MG63 (cell line): Measurements from ENCODE around the gene GTF2F1. TPM values are rescaled to one million over a fixed set of nuclear protein-coding genes. Genes with fewer than 3 reads are reported as not detected.

Experiments used
- DNase-seq: peaks from one replicate; pipeline ENCODE4 v3.0.0-alpha.2; 2020
- H3K27me3 ChIP-seq: fragments of 250-450 bp; sonication (Bioruptor Pico); 2 replicates; pipeline ENCODE4 v1.5.1; 2020; ENCODE audit warnings: mild to moderate bottlenecking, moderate library complexity
- H3K36me3 ChIP-seq: fragments of 250-450 bp; sonication (Bioruptor Pico); 2 replicates; pipeline ENCODE4 v1.5.1; 2020; ENCODE audit warnings: mild to moderate bottlenecking, moderate library complexity
- H3K4me3 ChIP-seq: fragments of 250-450 bp; sonication (Bioruptor Pico); 2 replicates; pipeline ENCODE4 v1.5.1; 2020; ENCODE audit warnings: mild to moderate bottlenecking, moderate library complexity
- H3K9me3 ChIP-seq: fragments of 250-450 bp; sonication (Bioruptor Pico); 2 replicates; pipeline ENCODE4 v1.5.1; 2020; ENCODE audit warnings: mild to moderate bottlenecking, moderate library complexity
- total RNA-seq: library from RNA; depleted of rRNA; stranded (reverse); fragments of >200 nt; shearing (Covaris generic); gene quantifications from 2 replicates; pipeline ENCODE4 v1.2.3, GENCODE V29; 2014; ENCODE audit warnings: low replicate concordance

The GTF2F1 gene
- total RNA-seq, 1 experiment from 2014 or later, result 49.5 TPM

DNA sequence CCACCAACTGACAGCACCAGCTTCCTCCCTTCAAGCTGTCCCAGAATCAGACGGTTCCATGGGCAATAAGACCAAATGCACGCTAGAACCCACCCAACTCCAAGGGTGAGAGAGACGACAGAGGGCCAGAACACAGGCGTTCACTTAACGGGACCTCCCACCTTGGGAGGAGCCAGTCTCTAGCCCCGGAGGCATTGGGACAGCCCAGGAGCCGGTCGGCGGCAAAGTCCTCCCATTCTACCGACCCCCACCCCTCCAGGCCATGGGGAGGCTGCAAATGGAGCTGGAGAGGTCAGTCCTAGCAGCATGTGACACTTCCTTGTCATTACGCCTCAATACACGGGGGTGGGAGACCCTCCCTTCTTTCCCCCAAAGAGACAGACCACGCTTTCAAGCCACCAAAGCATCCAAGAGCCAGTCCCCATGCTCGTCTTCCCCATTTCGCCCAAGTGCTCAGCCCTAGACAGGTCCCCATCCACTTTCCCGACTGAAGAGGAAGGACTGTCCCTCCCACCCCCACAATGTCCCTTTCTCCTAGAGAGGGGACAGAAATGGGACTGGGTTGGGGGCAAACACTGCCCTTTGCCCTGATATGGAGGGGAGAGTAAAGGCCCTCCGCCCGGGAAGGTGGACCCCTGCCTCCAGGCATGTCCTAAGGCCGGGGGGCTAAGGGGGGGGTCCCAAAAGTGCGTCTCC is 30.7 kb upstream of the GTF2F1 start:
- peak overlapping the region; percentile 68 for H3K4me3 ChIP-seq
- 0 out of 2 replicates have a peak, but pooled peaks cover 3% of the 10 kb centered on the region for H3K9me3 ChIP-seq
- H3K27me3 ChIP-seq, result no peaks in the 10 kb centered on the region
- H3K36me3 ChIP-seq, result peaks cover 21% of the 10 kb centered on the region
- DNase-seq, result peak; percentile 37

DNA sequence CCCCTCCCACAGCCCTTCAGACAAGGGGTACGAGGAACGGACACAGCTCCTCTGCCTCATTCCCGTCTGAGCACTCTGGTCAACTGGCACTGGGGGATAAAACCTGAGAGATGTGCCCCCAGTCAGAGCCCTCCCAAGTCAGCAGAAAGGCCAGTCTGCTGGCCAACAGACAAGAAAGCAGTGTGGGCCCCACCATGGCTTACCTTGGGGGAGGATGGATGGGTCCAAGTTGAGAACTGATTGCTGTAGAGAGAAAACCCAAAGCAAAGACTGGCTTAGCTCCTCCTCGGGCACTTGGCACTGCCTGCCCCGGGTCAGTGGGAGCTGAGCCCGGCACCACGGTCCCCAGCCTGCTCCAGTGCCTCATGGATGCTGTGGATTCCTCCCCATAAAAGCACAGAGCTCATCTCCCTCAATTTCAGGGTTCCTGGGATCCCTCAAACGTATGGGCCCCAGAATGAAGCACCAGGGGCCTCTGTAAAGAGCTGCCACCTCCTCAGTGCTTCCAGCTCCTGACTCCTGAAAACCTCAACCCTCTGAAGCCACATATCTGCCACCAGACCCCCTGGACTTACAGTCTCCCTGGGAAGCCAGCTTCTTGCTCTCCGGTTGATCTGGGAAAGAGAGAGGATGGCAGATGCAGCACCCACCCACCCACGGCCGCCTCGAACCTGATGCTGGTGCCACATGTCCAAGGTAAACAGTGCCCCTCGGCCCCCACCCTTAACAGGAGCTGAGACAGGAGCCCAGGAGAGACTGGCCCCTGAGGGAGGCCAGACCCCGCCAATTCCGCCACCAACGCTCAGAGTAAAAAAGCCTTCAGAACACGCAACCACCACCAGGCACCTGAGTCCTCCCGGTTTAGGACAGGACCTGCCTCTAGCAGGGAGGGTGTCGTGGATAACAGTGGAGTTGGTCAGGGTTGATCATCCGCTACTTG is 28.4 kb upstream of the GTF2F1 start:
- Histone ChIP-seq H3K27me3 (no peaks in the 10 kb centered on the region), H3K36me3 (peaks cover 37% of the 10 kb centered on the region), H3K4me3 (no peak overlapping the region), H3K9me3 (0 out of 2 replicates have a peak, but pooled peaks cover 3% of the 10 kb centered on the region)
- DNase-seq, result no peak

DNA sequence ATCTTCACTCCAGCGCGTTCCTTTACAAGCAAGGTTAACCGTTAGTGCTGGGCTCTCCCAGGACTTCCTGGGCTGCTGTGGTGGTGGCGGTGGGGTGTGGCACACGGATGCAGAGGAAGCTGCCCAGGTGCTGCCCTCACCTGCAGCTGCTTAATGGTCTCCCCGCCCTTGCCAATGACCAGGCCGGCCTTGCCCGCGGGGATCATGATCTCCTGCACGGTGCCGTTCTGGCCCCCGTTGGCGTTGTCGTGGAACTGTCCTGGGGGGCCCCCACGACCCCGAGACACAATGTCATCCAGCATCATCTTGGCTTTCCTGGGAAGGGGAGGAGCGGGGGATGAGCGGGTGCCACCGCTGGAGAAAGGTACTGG is 25.6 kb upstream of the GTF2F1 start:
- Histone ChIP-seq H3K27me3 (no peaks in the 10 kb centered on the region), H3K9me3 (no peaks in the 10 kb centered on the region), H3K4me3 (no peak overlapping the region), H3K36me3 (peaks cover 42% of the 10 kb centered on the region)
- no peak for DNase-seq

DNA sequence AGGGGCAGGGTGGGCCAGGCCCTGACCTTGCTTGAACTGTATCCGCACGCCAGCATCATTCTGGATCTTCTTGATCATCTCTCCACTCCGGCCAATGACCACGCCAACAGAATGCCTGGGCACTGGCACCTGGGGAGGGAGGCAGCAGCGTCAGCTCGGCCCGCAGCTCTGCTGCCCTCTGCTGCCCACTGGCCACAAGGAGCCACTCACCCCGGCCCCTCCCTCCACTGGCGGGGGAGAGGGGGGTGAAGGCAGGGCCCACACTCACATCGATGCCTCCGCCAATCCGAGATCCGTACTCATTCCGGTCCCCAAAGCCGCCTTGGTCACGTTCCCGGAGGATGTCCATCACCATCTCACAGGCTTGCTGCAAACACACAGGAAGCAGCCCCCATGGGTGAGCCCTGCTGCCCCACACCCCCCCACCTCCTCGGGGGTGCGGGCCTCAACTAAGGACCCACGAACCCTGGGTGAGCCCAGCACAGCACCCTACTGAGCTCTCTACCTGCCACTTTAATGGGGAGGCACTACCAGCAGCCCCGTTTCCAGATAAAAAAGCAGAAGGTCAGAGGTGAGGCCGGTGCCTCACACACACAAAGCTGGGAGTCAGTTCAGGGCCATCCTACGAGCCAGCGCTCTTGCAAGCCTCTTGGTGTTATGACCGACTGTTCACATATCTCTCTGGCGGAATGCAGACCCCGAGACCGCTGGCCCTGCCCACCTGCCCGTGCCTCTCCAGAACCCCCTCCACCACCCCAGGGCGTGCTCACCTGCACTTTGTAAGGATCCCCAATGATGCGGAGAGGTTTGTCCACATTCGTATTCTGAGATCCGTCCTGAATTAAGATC is 25.0 kb upstream of the GTF2F1 start:
- H3K4me3 ChIP-seq, result no peak overlapping the region
- no peaks in the 10 kb centered on the region for H3K9me3 ChIP-seq
- no peaks in the 10 kb centered on the region for H3K27me3 ChIP-seq
- DNase-seq, result no peak
- peaks cover 42% of the 10 kb centered on the region for H3K36me3 ChIP-seq

DNA sequence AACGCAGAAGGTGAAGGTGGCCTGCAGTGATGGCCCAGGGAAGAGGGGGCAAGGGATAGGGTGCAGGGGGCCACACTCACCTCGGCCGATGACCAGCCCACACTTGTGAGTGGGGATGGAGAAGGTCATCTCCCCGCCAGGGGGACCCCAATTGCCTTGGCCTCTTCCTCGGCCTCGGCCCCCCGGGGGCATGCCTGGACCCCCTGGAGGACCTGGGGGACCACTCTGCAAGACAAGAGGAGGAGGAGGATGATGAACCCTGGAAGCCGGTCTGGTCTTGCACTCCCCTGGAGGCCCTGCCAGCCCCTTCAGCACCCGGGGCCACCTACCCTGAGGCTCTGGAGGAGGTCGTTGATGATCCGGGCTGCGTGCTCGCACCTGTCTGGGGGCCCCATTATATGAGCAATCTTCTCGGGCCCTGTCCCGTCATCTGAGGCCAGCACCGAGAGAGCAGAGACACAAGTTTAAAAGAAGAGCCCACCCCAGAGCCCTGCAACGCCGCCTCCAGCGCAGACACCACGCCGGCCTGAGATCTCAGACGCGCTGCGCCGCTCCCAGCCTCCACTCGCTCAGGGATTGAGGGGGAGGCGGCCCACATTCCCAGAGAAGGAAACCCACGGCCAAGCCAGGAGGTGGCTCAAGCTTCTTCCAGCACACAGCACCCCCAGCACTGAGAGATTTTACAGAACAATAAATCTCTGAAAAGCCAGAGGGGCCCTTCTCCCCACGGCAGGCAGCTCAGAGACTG is 23.9 kb upstream of the GTF2F1 start:
- H3K4me3 ChIP-seq, result no peak overlapping the region
- H3K9me3 ChIP-seq, result no peaks in the 10 kb centered on the region
- H3K27me3 ChIP-seq, result no peaks in the 10 kb centered on the region
- no peak for DNase-seq
- peaks cover 35% of the 10 kb centered on the region for H3K36me3 ChIP-seq

DNA sequence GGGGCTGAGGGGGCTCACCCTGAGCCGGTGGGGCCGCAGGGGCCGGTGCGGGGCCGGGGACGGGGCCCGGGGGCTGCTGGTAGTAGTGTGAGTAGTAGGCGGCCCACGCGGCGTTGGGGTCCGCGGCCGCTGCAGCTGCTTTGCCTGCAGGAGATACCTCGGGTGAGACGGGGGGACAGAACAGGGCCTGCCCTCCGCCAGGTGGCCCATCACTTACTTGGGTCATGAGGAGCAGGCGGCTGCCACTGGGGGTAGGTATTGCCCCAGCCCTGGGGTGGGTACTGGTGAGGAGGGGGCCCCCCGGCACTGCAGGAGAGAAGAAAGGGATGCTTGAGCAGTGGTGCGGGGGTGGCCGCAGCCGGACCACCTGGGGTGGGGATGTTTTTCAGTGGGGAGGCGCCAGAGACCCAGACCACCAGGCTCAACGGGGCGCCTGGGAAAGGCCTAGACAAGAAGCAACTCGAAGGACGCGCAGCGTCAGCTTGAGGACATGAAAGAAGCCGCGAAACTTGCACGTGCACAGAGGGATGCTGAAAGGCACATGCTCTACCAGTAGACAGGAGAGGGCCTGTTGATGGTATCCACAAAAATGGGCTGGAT is 22.7 kb upstream of the GTF2F1 start:
- peaks cover 31% of the 10 kb centered on the region for H3K36me3 ChIP-seq
- DNase-seq, result no peak
- no peaks in the 10 kb centered on the region for H3K27me3 ChIP-seq
- H3K4me3 ChIP-seq, result no peak overlapping the region
- H3K9me3 ChIP-seq, result no peaks in the 10 kb centered on the region

DNA sequence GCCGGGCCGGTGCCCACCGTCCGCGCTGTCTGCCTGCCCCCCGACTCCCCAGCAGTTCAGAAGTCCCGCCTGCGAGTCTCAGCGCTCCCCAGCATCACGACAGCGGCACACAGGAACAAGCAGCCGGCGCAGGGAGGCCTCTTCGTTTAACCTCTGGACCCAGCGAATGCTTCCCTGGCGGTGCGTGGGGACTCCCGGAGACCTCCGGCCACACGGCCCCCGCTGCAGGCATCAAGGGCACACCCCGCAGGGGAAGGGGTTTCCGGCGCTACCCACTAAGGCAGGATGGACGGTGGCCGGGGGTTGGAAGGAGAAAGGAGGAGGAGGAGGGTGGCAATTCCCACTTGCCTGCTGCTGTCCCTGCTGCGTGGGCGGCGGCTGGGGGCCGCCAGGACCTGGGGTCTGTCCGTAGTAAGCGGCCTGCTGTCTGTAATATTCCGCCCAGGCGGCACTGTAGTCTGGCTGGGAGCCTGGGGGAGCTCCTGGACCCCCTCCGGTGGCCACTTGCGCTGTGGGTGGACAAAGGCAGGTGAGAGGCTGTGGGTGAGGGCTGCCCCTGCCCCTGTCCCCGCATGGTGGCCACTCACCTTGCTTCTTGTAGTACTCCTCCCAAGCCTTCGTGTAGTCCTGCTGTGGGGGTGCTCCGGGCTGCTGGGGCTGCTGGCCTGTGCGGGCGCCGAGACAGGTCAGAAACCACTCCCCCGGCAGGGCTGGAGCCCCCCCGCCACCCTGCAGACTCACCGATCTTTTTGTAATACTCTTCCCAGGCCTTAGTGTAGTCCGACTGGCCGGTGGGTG is 22.0 kb upstream of the GTF2F1 start:
- peaks cover 26% of the 10 kb centered on the region for H3K36me3 ChIP-seq
- no peak for DNase-seq

DNA sequence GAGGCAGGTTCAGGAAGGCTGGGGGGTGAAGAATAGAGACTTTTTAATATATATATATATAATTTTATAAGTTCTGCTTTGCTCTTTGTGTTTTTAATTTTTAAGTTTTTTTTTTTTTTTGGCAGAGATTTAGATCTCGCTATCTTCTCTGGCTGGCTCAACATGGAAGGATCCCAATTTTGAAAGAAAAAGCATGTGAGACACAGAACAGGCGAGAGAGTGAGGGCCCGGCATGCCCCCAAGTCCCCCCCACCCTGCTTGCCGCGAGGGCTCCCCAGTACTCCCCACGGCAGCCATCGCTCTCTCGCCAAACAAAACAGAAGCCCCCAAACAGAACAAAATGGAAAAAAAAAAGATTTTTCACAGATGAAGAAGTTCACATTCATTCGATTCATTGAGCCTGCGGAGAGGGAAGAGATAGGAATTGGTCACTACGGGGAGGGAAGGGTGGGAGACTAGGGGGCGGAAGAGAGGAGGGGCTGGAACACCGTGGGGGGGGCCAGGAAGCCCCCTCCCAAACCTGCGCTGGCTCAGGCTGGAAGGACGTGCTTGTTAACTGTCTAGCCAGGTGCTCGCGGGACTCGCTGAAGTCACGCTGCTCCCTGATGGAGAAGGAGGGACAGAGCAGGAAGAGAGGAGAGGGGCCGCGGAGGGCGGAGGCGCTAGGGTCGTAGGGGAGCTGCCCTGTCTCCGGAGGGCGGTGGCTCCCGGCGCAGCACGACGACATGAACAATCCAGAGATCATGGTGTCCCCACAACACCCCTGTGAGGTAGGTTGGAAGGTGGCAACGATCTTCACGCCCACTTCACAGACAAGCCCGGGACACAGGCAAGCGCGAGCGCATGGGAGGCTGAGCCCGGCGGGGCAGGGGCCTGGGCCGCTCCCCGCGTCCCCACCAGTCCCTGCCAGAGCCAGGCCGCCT is 21.0 kb upstream of the GTF2F1 start:
- Histone ChIP-seq H3K36me3 (peaks cover 21% of the 10 kb centered on the region), H3K4me3 (no peak overlapping the region), H3K27me3 (no peaks in the 10 kb centered on the region), H3K9me3 (no peaks in the 10 kb centered on the region)
- no peak for DNase-seq

More for the DNA sequence above, 22.0 kb upstream of the GTF2F1 start:
- no peaks in the 10 kb centered on the region for H3K27me3 ChIP-seq
- no peak overlapping the region for H3K4me3 ChIP-seq
- no peaks in the 10 kb centered on the region for H3K9me3 ChIP-seq

DNA sequence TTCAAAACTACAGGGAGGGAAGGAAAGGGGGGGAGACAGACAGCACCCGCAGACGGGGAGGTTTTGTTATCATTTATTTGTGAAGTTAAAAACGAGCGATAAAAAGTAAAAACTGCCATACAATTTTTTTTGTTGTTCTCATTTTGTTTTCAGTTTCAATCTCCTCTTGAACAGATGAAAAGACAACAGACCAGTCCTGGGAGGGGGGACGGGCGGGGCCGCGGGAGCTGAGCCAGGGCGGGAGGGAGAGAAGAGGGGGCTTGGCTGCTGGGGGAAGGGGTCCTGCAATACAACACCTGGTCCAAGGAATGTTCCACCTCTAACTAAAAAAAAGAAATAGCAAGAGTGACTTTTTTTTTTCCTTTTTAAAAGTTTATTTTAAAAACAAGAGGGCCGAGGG is 20.3 kb upstream of the GTF2F1 start:
- DNase-seq, result no peak
- Histone ChIP-seq H3K36me3 (peaks cover 19% of the 10 kb centered on the region), H3K4me3 (no peak overlapping the region), H3K9me3 (no peaks in the 10 kb centered on the region), H3K27me3 (no peaks in the 10 kb centered on the region)

DNA sequence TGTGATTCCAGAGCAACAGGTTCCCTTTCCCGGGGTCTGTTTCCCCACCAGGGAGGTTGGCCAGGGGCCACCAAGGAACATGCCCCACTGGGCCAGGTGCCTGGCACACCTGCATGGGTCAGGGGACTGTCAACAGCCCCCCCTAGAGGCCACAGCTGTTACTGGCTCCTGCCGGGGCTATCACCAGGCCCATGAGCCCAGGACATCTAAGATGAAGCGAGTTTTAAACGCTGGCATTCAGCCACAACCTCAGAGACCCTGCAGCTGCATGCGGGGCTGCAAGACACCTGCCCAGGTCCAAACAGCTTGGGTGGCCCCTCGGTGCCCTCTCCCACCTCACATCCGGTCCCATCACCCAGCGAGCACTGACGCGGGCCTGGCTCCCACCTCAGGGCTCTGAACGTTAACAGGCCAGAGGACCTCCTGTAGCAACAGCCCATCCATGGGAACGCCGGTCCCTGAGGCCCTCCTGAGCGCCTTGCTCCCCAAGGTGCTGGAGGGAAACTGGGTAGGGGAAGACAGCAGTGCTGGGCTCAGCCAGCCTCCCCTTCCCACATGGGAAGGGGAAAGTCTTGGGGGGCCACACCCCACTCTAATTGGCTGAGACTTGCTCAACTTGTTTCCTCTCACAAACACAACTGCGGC is 19.6 kb upstream of the GTF2F1 start:
- no peaks in the 10 kb centered on the region for H3K27me3 ChIP-seq
- H3K36me3 ChIP-seq, result peaks cover 12% of the 10 kb centered on the region
- H3K9me3 ChIP-seq, result no peaks in the 10 kb centered on the region
- DNase-seq, result no peak
- H3K4me3 ChIP-seq, result no peak overlapping the region

DNA sequence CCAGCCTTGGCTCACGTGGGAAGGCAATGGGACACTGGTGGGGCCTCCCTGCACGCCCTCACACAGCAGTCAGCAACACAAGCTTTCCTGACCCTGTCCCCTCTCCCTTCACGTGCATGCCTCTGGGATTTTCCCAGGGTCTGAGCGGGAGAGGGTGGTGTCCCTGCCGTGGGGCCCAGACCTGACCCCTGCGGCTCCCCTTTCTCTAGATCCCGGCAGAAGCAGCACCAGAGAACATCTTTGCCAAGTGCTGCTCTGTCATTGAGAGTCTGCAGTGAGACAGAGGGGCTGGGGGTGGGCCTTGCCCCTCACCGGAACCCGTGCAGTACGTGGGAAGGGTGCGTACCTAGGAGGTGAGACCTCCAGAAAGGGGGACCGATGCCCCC is 19.1 kb upstream of the GTF2F1 start:
- no peak for DNase-seq
- H3K4me3 ChIP-seq, result no peak overlapping the region
- no peaks in the 10 kb centered on the region for H3K27me3 ChIP-seq
- peaks cover 10% of the 10 kb centered on the region for H3K36me3 ChIP-seq
- H3K9me3 ChIP-seq, result no peaks in the 10 kb centered on the region

DNA sequence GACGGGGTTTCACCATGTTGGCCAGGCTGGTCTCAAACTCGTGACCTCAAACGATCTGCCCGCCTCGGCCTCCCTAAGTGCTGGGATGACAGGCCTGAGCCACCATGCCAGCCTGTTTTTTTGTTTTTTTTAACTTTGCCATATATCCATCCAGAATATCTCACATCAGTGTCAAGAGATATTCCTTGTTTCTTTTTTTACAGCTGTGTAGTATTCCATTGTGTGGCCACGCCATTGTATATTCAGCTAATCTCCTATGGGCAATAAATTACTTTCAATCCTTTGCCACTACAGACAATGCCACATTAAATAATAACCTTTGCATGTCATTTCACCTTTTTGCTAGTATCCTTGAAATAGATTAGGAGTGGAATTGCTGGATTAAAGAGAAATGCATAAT is 16.4 kb upstream of the GTF2F1 start:
- Histone ChIP-seq H3K9me3 (no peaks in the 10 kb centered on the region), H3K27me3 (no peaks in the 10 kb centered on the region), H3K4me3 (no peak overlapping the region), H3K36me3 (peaks cover 2% of the 10 kb centered on the region; the same call in 1 of the 2 replicates)
- no peak for DNase-seq

DNA sequence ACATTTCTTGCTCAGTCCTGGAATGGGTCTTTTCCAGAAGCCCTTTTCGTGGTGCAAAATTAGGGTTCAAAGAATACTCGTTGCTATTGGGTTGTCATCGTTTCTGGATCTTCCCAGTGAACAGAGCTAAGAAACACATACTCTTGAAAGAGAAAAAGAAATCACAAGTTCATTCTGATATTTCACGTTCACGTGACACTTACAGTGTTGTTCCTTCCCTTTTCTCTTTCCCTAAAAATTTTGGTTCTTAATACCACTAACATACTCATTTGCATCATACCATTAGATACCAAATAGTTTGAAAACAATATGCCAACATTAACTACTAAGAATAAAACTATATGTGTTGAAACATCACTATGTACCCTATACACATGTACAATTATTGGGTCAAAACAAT is 13.4 kb upstream of the GTF2F1 start:
- Histone ChIP-seq H3K4me3 (no peak overlapping the region), H3K9me3 (no peaks in the 10 kb centered on the region), H3K36me3 (no peaks in the 10 kb centered on the region), H3K27me3 (no peaks in the 10 kb centered on the region)
- DNase-seq, result no peak
